Central memory CD8-positive, alpha-beta T cell (primary cell): ENCODE results near the gene TCF20.

Source experiments
- ATAC-seq: fragments of 150-1000 bp; cut with Tn5 transposase; replicated peaks from 2 replicates; pipeline ENCODE4 v1.10.0; 2022; ENCODE audit warnings: mild to moderate bottlenecking, moderate FRiP score, moderate number of reproducible peaks; ENCODE audit not compliant: poor library complexity, severe bottlenecking; ENCODE audit errors: extremely low read depth
- DNase-seq, 2 donors: peaks; one replicate each; pipeline ENCODE4 v3.0.0; 2021; ENCODE audit warnings: low spot score in 2 of 2
- H3K27ac Mint-ChIP-seq: one replicate; pipeline ENCODE4 v1.8.0; 2022; ENCODE audit warnings: low read depth, mild to moderate bottlenecking, moderate library complexity, mixed read lengths
- H3K27me3 Mint-ChIP-seq: one replicate; pipeline ENCODE4 v1.8.0; 2022; ENCODE audit warnings: mixed read lengths
- H3K36me3 Mint-ChIP-seq: one replicate; pipeline ENCODE4 v1.8.0; 2022; ENCODE audit warnings: mild to moderate bottlenecking, moderate library complexity, mixed read lengths; ENCODE audit not compliant: insufficient read depth
- H3K4me1 Mint-ChIP-seq: one replicate; pipeline ENCODE4 v1.8.0; 2022; ENCODE audit warnings: mixed read lengths
- H3K4me3 Mint-ChIP-seq: one replicate; pipeline ENCODE4 v1.8.0; 2022; ENCODE audit warnings: mild to moderate bottlenecking, moderate library complexity, mixed read lengths
- H3K9me3 Mint-ChIP-seq: one replicate; pipeline ENCODE4 v1.8.0; 2022; ENCODE audit warnings: mixed read lengths

TCF20 gene

DNA sequence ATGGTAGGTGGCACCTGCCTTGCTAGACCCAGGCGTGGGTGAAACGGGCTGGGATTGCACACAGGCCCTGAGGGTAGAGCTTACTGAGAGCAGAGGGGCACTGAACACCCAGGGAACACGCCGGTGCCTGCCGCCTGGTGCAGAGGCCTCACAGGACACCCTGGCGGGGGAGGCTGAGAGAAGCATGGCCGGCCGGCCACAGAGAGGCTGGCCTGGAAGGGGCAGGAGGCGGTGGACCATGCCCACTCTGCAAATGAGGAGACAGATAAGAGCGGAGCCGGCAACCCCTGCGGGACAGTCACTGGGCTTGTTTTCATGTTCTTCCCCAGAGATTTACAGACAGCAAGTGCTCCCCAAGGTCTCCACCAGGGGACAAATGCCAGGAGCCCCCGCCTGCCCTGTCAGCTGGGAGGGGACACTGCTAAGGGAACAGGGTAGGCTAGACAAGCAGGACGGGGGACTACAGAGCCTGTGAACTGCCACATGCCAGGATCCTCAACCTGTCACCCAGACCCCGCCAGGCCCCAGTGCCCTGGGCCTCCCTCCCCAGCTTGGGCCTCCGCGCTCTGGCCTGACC lies 38.5 kb upstream of the TCF20 start:
- Mint-ChIP-seq H3K36me3 (peaks cover 6% of the 10 kb centered on the region), H3K4me3 (no peak overlapping the region), H3K27me3 (peaks cover 9% of the 10 kb centered on the region), H3K9me3 (no peaks in the 10 kb centered on the region), H3K27ac (no peak overlapping the region), H3K4me1 (peaks cover 48% of the 10 kb centered on the region)
- DNase-seq (no peak), ATAC-seq (no peak)

DNA sequence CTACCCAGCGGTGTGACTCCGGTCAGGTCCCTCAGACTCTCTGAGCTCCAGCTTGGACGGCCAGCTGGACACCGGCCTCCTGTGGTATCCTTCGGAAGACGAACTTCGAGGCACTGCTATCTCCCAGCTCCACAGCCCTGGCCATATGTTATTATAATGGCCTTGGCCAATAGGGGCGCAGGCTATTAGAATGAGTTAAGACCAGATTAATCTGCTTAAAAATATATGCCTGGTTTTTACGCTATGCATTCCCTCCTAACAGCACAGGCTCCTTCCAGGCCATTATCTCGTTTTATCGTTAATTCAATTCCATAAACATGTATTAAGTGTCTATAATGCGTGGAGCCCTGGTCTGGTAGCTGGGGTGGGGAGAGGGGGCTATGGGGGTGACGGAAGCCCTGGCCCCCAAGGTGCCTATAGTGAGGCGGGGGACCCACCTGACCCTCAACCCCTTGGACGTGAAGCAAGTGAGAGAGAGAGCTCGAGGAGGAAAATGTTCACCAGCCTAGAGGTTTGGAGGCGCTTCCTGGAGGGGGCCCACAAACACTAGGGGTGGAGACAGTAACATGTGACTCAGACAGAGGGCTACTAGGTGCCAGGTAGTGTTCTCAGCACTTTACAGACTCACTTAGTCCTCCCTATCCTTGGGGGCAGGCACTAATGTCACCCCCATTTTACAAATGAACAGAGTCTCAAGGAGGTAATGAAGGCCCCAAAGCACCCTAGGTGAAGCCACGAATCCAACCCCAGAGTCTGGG lies 37.5 kb upstream of the TCF20 start:
- Mint-ChIP-seq H3K27ac (no peak overlapping the region), H3K4me3 (no peak overlapping the region), H3K27me3 (peaks cover 9% of the 10 kb centered on the region), H3K4me1 (peaks cover 38% of the 10 kb centered on the region), H3K36me3 (peaks cover 4% of the 10 kb centered on the region), H3K9me3 (no peaks in the 10 kb centered on the region)
- DNase-seq = no peak
- ATAC-seq = no peak

DNA sequence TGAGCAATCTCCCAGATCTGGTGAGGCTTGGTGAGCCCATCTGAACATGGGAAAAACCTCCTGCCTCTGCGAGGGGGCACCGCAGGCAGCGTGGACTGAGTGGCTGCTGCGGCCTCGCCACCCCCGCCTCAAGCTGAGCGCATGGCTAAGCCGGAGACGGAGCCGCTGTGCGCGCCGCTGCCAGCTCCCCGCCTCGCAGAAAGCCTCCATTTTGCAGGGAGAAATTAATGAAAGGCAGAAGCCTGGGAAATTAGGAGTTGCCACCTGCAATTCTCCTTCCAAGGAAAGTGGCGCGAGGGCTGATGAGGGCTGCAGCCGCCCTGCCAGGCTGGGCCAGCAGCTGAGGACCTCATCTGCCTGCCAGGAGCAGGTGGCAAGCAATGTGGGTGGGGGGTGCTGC lies 35.6 kb upstream of the TCF20 start:
- no peak for ATAC-seq
- Mint-ChIP-seq H3K9me3 (no peaks in the 10 kb centered on the region), H3K36me3 (peaks cover 4% of the 10 kb centered on the region), H3K4me3 (no peak overlapping the region), H3K27ac (no peak overlapping the region), H3K27me3 (peaks cover 9% of the 10 kb centered on the region), H3K4me1 (peaks cover 30% of the 10 kb centered on the region)
- DNase-seq = no peak

DNA sequence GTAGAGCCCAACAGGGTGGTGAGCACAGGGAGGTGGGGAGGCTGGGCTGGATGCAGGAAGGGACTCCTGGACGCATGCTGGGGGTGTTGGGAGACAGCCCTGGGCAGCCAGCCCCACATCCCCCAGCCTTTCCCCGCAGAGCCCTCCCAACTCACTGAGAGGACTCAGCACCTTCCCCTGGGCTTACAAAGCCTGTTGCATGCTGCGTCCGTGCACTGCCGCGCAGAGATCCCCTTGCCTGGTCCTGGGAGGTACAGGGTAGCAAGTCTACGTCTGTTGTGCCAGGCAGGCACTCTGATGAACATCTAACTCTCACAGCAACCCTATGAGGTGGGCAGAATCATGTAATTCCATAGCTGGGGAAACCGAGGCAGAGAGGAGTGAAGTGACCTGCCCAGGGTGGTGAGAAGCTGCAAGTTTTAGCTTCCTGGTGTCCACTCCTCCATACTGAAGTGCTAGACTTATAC lies 33.9 kb upstream of the TCF20 start:
- DNase-seq (no peak), ATAC-seq (no peak)
- Mint-ChIP-seq H3K27ac (no peak overlapping the region), H3K27me3 (peaks cover 9% of the 10 kb centered on the region), H3K4me1 (peaks cover 41% of the 10 kb centered on the region), H3K9me3 (no peaks in the 10 kb centered on the region), H3K36me3 (peaks cover 6% of the 10 kb centered on the region), H3K4me3 (no peak overlapping the region)

DNA sequence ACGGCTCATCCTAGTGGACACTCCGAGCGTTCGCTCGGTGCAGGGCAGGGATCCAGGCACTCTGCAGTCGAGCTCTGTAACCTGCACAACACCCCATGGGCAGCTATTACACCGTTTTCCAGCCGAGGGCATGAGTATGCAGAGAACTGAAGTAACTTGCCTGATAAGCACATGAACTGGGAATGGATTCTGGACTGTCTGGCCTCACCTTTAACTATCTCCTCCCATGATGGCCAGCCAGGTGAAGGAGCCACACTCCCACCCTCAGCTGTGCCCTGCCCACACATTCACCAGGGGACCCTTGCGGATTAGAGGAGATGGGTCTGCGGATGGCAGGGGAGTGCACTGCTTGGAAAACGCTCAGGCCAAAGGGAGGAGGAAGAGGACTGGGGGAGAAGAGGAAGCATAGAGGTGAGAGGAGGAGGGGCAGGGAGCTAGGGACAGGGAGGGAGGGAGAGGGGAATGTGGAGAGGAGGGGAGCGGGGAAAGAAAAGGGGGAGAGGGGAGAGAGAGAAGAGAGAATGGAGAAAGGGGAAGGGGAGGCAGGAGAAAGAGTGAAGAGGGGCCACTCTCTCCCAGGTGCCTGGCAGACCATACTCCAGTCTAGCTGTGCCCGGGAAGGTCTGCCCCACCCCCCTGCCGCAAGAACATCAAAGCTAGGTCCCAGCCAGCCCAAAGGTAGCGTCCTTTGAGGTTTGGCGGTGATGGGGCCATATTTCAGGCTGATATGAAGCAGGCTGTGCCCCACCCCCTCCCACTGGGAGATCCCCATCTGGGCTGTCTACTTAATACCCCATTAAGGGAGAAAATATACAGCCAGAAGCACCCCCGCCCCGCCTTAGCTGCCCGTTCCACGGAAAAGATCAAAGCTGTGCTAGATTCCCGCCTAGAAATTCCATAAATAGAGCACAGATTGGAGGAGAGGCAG lies 33.2 kb upstream of the TCF20 start:
- no peak overlapping the region for H3K27ac Mint-ChIP-seq
- peaks cover 48% of the 10 kb centered on the region for H3K4me1 Mint-ChIP-seq
- no peak for DNase-seq
- H3K27me3 Mint-ChIP-seq = peaks cover 9% of the 10 kb centered on the region
- H3K36me3 Mint-ChIP-seq = peaks cover 6% of the 10 kb centered on the region
- H3K4me3 Mint-ChIP-seq = no peak overlapping the region
- no peak for ATAC-seq
- no peaks in the 10 kb centered on the region for H3K9me3 Mint-ChIP-seq

DNA sequence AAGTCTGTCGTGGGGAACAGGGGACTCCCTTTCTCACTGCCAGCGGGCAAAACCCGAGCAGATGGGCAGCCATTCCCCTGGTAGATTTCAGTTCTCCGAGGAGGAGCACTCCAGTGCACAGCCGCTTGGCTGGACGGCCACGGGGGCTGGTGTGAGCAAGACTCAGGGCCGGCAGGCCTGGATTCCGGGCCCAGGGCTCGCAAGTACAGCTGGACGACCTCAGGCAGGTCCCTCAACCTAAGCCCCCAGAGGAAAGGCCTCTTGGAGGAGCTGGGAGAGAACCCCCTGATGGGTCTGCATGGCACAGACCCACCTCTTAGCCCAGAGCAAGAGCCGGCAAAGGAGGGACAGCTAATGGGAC lies 31.3 kb upstream of the TCF20 start:
- peaks cover 43% of the 10 kb centered on the region for H3K4me1 Mint-ChIP-seq
- peaks cover 9% of the 10 kb centered on the region for H3K27me3 Mint-ChIP-seq
- no peak for ATAC-seq
- H3K4me3 Mint-ChIP-seq = no peak overlapping the region
- peaks cover 6% of the 10 kb centered on the region for H3K36me3 Mint-ChIP-seq
- no peaks in the 10 kb centered on the region for H3K9me3 Mint-ChIP-seq
- no peak for DNase-seq
- no peak overlapping the region for H3K27ac Mint-ChIP-seq

DNA sequence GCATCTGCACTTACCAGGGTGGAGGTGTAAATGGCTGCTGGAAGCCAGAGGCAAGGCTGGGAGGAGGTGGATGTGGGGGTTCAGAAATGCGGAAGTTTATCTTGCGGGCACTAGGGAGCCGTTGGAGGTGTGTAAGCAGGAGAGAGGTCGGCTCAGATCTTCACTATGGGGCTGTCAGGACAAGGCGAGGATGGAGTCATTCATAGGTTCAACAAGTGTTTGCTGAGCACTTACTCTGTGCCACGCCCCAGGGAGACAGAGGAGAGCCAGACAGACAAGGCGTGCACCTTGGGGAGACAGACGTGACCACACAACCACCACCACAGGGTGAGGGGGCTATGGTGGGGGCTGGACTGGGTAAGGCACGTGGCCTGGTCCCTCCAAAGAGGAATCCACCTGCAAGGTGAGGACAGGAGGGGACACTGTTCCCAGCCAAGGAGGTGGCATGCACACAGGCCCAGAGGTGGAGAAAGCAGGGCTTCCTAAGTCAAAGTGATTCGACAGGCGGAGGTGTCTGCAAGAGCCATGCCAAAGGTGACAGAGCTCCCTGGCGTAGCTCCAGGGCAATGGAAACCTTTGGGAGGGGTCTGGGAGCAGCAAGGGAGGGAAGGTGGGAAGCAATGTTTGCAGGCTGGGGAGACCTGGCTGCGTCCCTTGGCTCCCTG lies 30.8 kb upstream of the TCF20 start:
- Mint-ChIP-seq H3K27me3 (peaks cover 9% of the 10 kb centered on the region), H3K36me3 (peaks cover 6% of the 10 kb centered on the region), H3K27ac (no peak overlapping the region), H3K4me1 (peaks cover 43% of the 10 kb centered on the region), H3K9me3 (no peaks in the 10 kb centered on the region), H3K4me3 (peak overlapping the region; percentile 70)
- DNase-seq = no peak
- ATAC-seq = no peak

DNA sequence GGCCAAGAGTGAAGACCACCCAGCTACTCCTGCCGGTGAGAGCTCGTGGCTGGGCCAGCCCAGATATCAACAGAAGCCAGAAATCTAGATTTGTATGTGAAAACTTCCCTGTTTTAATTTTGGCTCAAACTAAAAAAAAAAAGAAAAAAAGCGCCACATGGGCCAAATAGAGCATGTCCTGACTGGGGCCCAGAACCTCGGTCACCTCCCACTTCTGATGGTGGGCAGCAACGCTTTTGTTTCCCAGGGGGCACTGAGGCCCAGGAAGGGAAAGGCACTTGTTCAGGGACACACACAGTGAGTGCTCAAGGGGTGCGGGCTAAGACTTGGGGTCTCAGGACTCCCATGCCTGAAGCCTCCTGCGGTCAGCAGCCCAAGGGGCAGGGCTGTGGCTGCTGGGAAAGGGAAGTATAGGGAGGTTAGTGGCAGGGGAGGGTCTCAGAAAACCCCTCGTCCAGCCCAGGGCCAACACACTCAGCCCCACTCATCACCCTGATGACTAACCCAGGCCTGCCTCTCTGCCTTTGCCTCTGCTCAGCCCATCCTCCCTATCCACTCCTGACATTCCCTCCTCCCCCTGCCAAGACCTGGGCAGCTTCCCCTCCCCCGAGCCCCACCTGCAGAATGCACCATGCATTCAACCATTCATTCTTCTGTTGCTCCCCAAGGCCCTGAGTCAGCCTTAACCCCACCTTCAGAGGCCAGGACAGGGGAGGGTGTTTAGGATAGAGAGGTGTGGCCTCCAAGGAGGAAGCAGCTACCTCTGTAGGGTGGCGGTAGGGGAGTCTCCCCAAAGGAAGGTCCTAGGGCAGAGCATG lies 30.0 kb upstream of the TCF20 start:
- Mint-ChIP-seq H3K4me1 (peaks cover 42% of the 10 kb centered on the region), H3K4me3 (peak overlapping the region; percentile 70), H3K27me3 (peaks cover 8% of the 10 kb centered on the region), H3K27ac (peak overlapping the region; percentile 76), H3K9me3 (no peaks in the 10 kb centered on the region), H3K36me3 (peaks cover 6% of the 10 kb centered on the region)
- DNase-seq (no peak), ATAC-seq (peak; percentile 63)

DNA sequence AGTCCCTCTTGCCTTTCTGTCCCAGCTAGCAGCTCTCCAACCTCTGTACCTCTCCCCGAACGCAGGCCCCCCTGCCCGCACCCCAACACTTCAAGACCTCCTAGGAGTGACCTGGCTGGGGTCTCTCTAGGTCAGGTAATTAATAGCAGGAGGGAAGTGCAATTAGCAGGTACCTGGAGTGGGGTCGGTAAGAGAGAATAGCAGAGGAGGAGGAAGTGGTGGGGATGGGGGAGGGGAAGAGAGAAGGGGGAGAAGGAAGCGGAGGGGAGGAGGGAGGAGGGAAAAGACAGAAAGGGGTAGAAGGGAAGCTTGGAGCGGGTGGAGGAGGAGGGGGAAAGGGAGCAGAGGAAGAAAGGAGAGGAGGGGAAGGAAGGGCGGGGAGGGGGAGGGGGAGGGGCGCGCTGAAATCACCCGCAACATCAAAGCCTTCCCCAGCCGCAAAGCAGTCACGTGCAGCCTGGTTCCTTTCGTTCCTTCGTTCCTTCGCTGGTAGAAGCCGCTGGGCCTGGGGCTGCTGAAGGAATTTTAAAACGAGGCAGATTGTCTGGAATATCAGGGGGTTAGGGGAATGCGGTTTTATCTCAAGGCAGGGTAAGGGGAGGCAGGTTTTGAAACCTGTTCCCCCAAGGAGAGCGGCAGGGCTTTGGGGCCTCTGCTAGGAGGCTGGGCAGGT lies 29.3 kb upstream of the TCF20 start:
- peak overlapping the region; percentile 76 for H3K27ac Mint-ChIP-seq
- no peak for DNase-seq

DNA sequence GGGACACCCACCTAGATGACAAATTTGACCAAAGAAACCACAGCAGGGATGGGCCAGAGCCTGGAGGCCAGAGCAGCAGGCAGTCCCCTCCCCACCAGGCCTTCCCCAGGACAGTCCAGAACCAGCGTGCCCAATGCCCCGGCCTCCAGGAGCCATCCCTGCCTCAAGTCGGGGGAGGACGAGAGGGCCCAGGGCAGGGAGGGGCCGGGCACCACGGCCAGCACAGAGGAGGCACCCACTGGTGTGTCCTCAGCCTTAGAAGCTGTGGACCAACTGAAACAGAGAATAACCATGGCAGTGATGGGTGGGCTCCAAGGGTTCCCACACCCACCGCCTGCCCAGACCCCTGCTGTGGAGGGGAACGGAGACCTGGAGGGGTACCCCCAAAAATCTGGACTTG lies 28.3 kb upstream of the TCF20 start:
- no peak for ATAC-seq
- H3K4me1 Mint-ChIP-seq = peaks cover 48% of the 10 kb centered on the region
- DNase-seq = no peak
- H3K4me3 Mint-ChIP-seq = peak overlapping the region; percentile 70
- no peaks in the 10 kb centered on the region for H3K9me3 Mint-ChIP-seq
- peaks cover 4% of the 10 kb centered on the region for H3K36me3 Mint-ChIP-seq
- H3K27me3 Mint-ChIP-seq = no peaks in the 10 kb centered on the region
- no peak overlapping the region for H3K27ac Mint-ChIP-seq

More for the DNA sequence above, 29.3 kb upstream of the TCF20 start:
- Mint-ChIP-seq H3K4me1 (peaks cover 39% of the 10 kb centered on the region), H3K4me3 (peak overlapping the region; percentile 70), H3K36me3 (peaks cover 3% of the 10 kb centered on the region), H3K9me3 (no peaks in the 10 kb centered on the region), H3K27me3 (peaks cover under 1% of the 10 kb centered on the region)
- no peak for ATAC-seq

DNA sequence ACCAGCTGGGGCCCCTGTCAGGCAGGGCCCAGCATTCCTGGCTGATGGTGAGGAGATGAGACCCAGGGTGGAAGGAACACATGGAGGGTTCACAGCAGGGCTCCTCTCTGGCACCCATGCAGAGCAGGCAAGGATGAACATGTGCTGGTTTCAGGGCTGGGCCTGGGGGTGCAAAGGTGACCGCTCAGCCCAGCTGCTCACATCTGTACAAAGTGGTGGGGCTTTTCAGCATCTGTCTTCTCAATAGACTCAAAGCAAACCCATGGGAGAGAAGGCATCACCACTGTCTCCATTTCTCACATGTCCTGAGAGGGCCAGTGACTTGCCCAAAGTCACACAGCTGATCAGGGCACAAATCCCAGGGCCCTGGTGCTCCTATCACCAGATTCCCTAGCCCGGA lies 27.3 kb upstream of the TCF20 start:
- no peak for DNase-seq
- no peak for ATAC-seq
- no peaks in the 10 kb centered on the region for H3K9me3 Mint-ChIP-seq
- H3K4me3 Mint-ChIP-seq = no peak overlapping the region
- peak overlapping the region; percentile 13 for H3K27ac Mint-ChIP-seq
- peaks cover 5% of the 10 kb centered on the region for H3K36me3 Mint-ChIP-seq
- no peaks in the 10 kb centered on the region for H3K27me3 Mint-ChIP-seq
- H3K4me1 Mint-ChIP-seq = peaks cover 48% of the 10 kb centered on the region
